Skeletal muscle tissue (tissue), 4 donors: Measurements from ENCODE around the gene UBN1. TPM values are rescaled to one million over a fixed set of nuclear protein-coding genes. Genes with fewer than 3 reads are reported as not detected.

Experiments
- H3K27ac ChIP-seq: one replicate; pipeline ENCODE4 v1.7.0; 2013; ENCODE audit warnings: mild to moderate bottlenecking, low read depth, low read length, inconsistent platforms
- H3K27me3 ChIP-seq, 3 donors: one replicate each; pipeline ENCODE4 v1.7.0; 2013; ENCODE audit warnings: low read length in 3 of 3; ENCODE audit not compliant: control insufficient read depth in 3 of 3, insufficient read depth in 3 of 3
- H3K36me3 ChIP-seq, 3 donors: one replicate each; pipeline ENCODE4 v1.7.0; 2013; ENCODE audit warnings: low read length in 3 of 3; ENCODE audit not compliant: control insufficient read depth in 3 of 3, insufficient read depth in 3 of 3
- H3K4me1 ChIP-seq, 3 donors: one replicate each; pipeline ENCODE4 v1.7.0; 2013; ENCODE audit warnings: low read length in 3 of 3, mild to moderate bottlenecking in 3 of 3; ENCODE audit not compliant: control insufficient read depth in 3 of 3, insufficient read depth in 3 of 3
- H3K4me3 ChIP-seq, 3 donors: one replicate each; pipeline ENCODE4 v1.7.0; 2013; ENCODE audit warnings: low read length in 3 of 3
- H3K9ac ChIP-seq, 3 donors: one replicate each; pipeline ENCODE4 v1.7.0; 2013; ENCODE audit warnings: low read length in 3 of 3, mild to moderate bottlenecking in 3 of 3, moderate library complexity in 2 of 3, low read depth in 1 of 3
- H3K9me3 ChIP-seq, 3 donors: one replicate each; pipeline ENCODE4 v1.7.0; 2013; ENCODE audit warnings: low read length in 3 of 3; ENCODE audit not compliant: control insufficient read depth in 3 of 3
- total RNA-seq: library from RNA; depleted of rRNA; stranded (reverse); fragments of >200 nt; gene quantifications from one replicate; pipeline ENCODE4 v1.2.3, GENCODE V29; 2014
- donor health status: Osteomylitis.

UBN1 gene
- total RNA-seq, 1 donor from 2014 or later, result 11.0 TPM

- H3K4me3 ChIP-seq, result no peak overlapping the region
- H3K4me1 ChIP-seq, result peaks cover 11 to 16% (median 14%) of the 10 kb centered on the region in 3 donors
- H3K9ac ChIP-seq, result no peak overlapping the region
- no peak overlapping the region for H3K27ac ChIP-seq
- H3K9me3 ChIP-seq, result no peaks in the 10 kb centered on the region
- peaks cover 50 to 73% (median 61%) of the 10 kb centered on the region in 3 donors for H3K36me3 ChIP-seq
- no peaks in the 10 kb centered on the region for H3K27me3 ChIP-seq
Measured at GRCh38 chr16:4859190-4859899, 12.1 kb downstream of the UBN1 start.

- Histone ChIP-seq H3K36me3 (peaks cover 47 to 73% (median 59%) of the 10 kb centered on the region in 3 donors), H3K27me3 (no peaks in the 10 kb centered on the region), H3K4me1 (peaks cover 11 to 16% (median 14%) of the 10 kb centered on the region in 3 donors), H3K9me3 (no peaks in the 10 kb centered on the region), H3K9ac (no peak overlapping the region), H3K27ac (no peak overlapping the region), H3K4me3 (no peak overlapping the region)
Measured at GRCh38 chr16:4859900-4860255, 12.6 kb downstream of the UBN1 start.

GRCh38 chr16:4860727-4861342 lies 13.6 kb downstream of the UBN1 start:
- Histone ChIP-seq H3K9ac (no peak overlapping the region), H3K27me3 (no peaks in the 10 kb centered on the region), H3K27ac (no peak overlapping the region), H3K9me3 (no peaks in the 10 kb centered on the region), H3K36me3 (peaks cover 44 to 65% (median 51%) of the 10 kb centered on the region in 3 donors), H3K4me1 (peaks cover 11 to 16% (median 14%) of the 10 kb centered on the region in 3 donors), H3K4me3 (no peak overlapping the region)

- Histone ChIP-seq H3K27me3 (no peaks in the 10 kb centered on the region), H3K27ac (no peak overlapping the region), H3K4me3 (no peak overlapping the region), H3K9me3 (no peaks in the 10 kb centered on the region), H3K9ac (peak overlapping the region in 1 of 3 donors; percentile 10), H3K36me3 (peaks cover 39 to 54% (median 43%) of the 10 kb centered on the region in 3 donors), H3K4me1 (peaks cover 11 to 16% (median 14%) of the 10 kb centered on the region in 3 donors)
Measured at GRCh38 chr16:4862639-4863038, 15.4 kb downstream of the UBN1 start.

- H3K27me3 ChIP-seq, result no peaks in the 10 kb centered on the region
- peaks cover 11 to 30% (median 23%) of the 10 kb centered on the region in 3 donors for H3K4me1 ChIP-seq
- H3K9ac ChIP-seq, result no peak overlapping the region
- no peaks in the 10 kb centered on the region for H3K9me3 ChIP-seq
- H3K4me3 ChIP-seq, result no peak overlapping the region
- no peak overlapping the region for H3K27ac ChIP-seq
- H3K36me3 ChIP-seq, result peaks cover 23 to 39% (median 38%) of the 10 kb centered on the region in 3 donors
Measured at GRCh38 chr16:4864728-4865127, 17.4 kb downstream of the UBN1 start.

- no peak overlapping the region for H3K27ac ChIP-seq
- peaks cover 21 to 38% (median 38%) of the 10 kb centered on the region in 3 donors for H3K36me3 ChIP-seq
- H3K4me1 ChIP-seq, result peaks cover 16 to 34% (median 29%) of the 10 kb centered on the region in 3 donors
Measured at GRCh38 chr16:4865231-4865860, 18.1 kb downstream of the UBN1 start.

GRCh38 chr16:4866586-4866985 lies 19.3 kb downstream of the UBN1 start:
- Histone ChIP-seq H3K4me3 (no peak overlapping the region), H3K36me3 (peaks cover 21 to 37% (median 37%) of the 10 kb centered on the region in 3 donors), H3K9ac (no peak overlapping the region), H3K27ac (no peak overlapping the region), H3K27me3 (no peaks in the 10 kb centered on the region), H3K4me1 (peaks cover 20 to 40% (median 37%) of the 10 kb centered on the region in 3 donors), H3K9me3 (no peaks in the 10 kb centered on the region)

More at GRCh38 chr16:4865231-4865860, 18.1 kb downstream of the UBN1 start:
- Histone ChIP-seq H3K9me3 (no peaks in the 10 kb centered on the region), H3K9ac (no peak overlapping the region), H3K27me3 (no peaks in the 10 kb centered on the region), H3K4me3 (no peak overlapping the region)

- no peak overlapping the region for H3K27ac ChIP-seq
- no peak overlapping the region for H3K4me3 ChIP-seq
- no peaks in the 10 kb centered on the region for H3K27me3 ChIP-seq
- peaks cover 24 to 48% (median 36%) of the 10 kb centered on the region in 3 donors for H3K36me3 ChIP-seq
- no peaks in the 10 kb centered on the region for H3K9me3 ChIP-seq
- H3K9ac ChIP-seq, result no peak overlapping the region
- H3K4me1 ChIP-seq, result peaks cover 16 to 35% (median 30%) of the 10 kb centered on the region in 3 donors
Measured at GRCh38 chr16:4868026-4868425, 20.7 kb downstream of the UBN1 start.

- no peaks in the 10 kb centered on the region for H3K27me3 ChIP-seq
- H3K36me3 ChIP-seq, result peaks cover 28 to 53% (median 40%) of the 10 kb centered on the region in 3 donors
- H3K27ac ChIP-seq, result no peak overlapping the region
Measured at GRCh38 chr16:4868535-4868934, 21.3 kb downstream of the UBN1 start.

More at GRCh38 chr16:4868535-4868934, 21.3 kb downstream of the UBN1 start:
- Histone ChIP-seq H3K9me3 (no peaks in the 10 kb centered on the region), H3K9ac (no peak overlapping the region), H3K4me3 (no peak overlapping the region), H3K4me1 (peaks cover 14 to 30% (median 26%) of the 10 kb centered on the region in 3 donors)
